ENCODE measurements around the gene ATOSB.

DNA sequence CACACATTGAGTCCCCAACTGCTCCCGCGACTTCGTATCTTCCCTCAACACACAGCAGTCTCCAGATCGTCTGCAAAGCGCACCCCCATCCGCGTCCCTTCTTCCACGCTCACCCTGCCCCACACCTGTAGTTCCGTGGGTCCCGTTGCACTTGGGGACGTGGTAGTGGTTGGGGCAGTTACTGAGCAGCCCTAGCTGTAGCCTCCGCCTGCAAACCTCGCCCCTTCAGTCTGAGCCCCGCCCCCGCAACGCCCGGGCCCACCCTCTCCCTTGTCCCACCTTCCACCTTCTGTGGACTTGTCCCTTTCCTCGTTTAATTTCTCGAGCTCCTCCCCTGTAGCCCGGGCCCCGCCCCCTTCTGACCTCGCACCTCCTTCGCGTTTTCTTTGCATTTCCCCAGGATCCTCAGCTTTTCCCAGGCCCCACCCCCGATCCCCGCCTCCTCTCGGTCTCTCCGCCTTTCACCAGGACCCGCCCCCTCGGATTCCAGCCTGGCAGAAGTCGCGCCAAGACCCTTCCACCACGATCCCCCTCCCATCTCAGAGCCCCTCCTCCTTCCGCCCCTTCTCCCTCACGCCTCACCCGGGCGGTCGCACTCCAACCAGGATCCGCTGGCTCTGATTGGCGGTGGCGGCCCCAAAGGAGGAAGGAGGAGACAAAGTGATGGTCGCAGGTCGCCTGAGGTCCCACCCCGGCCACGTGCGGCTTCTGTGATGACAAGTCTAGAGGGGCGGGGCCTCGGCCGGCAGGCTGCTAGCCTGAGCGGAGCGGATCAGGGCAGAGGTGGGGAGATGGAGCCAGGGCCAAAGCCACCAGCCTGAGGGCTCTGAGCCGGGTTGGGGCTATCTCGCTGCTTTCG is at the start of gene ATOSB:
- TF ChIP-seq POLR2A (IDR thresholded peaks at IDR 0.05; ENCODE audit: low read length) (peak; percentile 58), GATA1 (IDR thresholded peaks at IDR 0.05; ENCODE audit: low read depth, low read length) (no peak)

Data from erythroblast (primary cell).